ENCODE results near the gene TSPAN5. TPM values are rescaled to one million over a fixed set of nuclear protein-coding genes. Genes with fewer than 3 reads are reported as not detected.

TSPAN5 gene
- total and polyA plus RNA-seq, 9 of the 15 experiments (the other 6 are each of a cell fraction or from before 2014, with no cell fraction given): 0.58 to 6.6 (median 0.73) TPM

DNA sequence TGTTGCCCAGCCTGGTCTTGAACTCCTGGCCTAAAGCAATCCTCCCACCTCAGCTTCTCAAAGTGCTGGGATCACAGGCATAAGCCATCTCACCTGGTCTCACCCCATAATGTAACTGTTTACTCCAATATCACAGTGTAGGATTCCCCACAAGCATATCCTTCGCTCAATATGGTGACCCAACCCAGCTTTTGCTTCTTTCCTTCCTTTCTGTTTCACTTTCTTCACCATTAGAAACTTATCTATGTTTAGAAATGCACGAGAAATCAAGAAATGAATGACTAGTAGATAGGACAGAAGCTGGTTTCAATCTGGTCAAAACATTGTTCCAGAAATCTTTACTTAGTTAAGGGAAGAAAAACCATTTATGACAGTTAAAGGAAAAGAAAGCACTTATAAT lies 18.9 kb downstream of the TSPAN5 start:
- in situ Hi-C loops (cut with MboI) (no loop called here), intact Hi-C loops (cut with micrococcal nuclease) (no loop called here)
- peaks cover 0 to 4% of the 10 kb centered on the region in 2 experiments; a peak in 3 of 5 replicates for H3K27me3 ChIP-seq (ENCODE audit: control insufficient read depth in 2 of 2, insufficient read depth in 2 of 2, low read length in 2 of 2)
- no peak overlapping the region for H3K4me2 ChIP-seq (ENCODE audit: insufficient read depth, low read length)
- no peaks in the 10 kb centered on the region for H4K20me1 ChIP-seq (replicated peaks; ENCODE audit: control insufficient read depth, insufficient read depth, low read length)
- no peak for TF ChIP-seq CAMTA2 (CRISPR knock-in tag; conservative IDR thresholded peaks at IDR 0.05)
- no peak for TF ChIP-seq ZNF717 (CRISPR knock-in tag; IDR thresholded peaks at IDR 0.05)
- TF ChIP-seq BRF1 (IDR thresholded peaks at IDR 0.05; ENCODE audit: borderline replicate concordance, extremely low read depth, insufficient read length): no peak
- no peak for TF ChIP-seq HOXB6 (CRISPR knock-in tag; IDR thresholded peaks at IDR 0.05; ENCODE audit: borderline replicate concordance)
- TF ChIP-seq CCAR2 (IDR thresholded peaks at IDR 0.05; ENCODE audit: low read depth, low read length): no peak
- TF ChIP-seq CC2D1A (IDR thresholded peaks at IDR 0.05): no peak
- TF ChIP-seq, protein P1, sequence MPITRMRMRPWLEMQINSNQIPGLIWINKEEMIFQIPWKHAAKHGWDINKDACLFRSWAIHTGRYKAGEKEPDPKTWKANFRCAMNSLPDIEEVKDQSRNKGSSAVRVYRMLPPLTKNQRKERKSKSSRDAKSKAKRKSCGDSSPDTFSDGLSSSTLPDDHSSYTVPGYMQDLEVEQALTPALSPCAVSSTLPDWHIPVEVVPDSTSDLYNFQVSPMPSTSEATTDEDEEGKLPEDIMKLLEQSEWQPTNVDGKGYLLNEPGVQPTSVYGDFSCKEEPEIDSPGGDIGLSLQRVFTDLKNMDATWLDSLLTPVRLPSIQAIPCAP (CRISPR knock-in tag; IDR thresholded peaks at IDR 0.05; ENCODE audit: borderline replicate concordance): no peak
- no peak for TF ChIP-seq ZNF133 (CRISPR knock-in tag; IDR thresholded peaks at IDR 0.05)
- no peaks in the 10 kb centered on the region for H3K79me2 ChIP-seq (ENCODE audit: control insufficient read depth, insufficient read depth, low read length)
- DNase-seq (ENCODE audit: extremely low read depth in 1 of 4, low spot score in 3 of 4) (no peak), FAIRE-seq (no peak), ATAC-seq (no peak)
- H3K9ac ChIP-seq (ENCODE audit: insufficient read depth in 1 of 2, low read depth in 2 of 2, low read length in 2 of 2): no peak overlapping the region
- 4% methylated on average over 2 of the region's 2 CpGs for WGBS (ENCODE audit: insufficient coverage, low coverage, missing lambda C conversion rate)
- H3K36me3 ChIP-seq (ENCODE audit: control insufficient read depth, insufficient read depth, low read length): no peaks in the 10 kb centered on the region
- H3K4me3 ChIP-seq: no peak overlapping the region
- POLR2A ChIA-PET: interaction anchor here (1.0 kb wide), 1 partner anchor 22 kb away, joined by 3 read pairs; no protein-coding TSS in a partner anchor
- H3K9me3 ChIP-seq (replicated peaks; ENCODE audit: control insufficient read depth, insufficient read depth, low read depth, low read length): no peaks in the 10 kb centered on the region
- no TSS peak for BruUV-seq (replicated peaks)
- H3K9me1 ChIP-seq (ENCODE audit: control insufficient read depth, insufficient read depth, low read length): no peaks in the 10 kb centered on the region
- no peak overlapping the region for H2AFZ ChIP-seq (ENCODE audit: low read depth, low read length)
- H3K4me1 ChIP-seq (replicated peaks in 1 of 2; ENCODE audit: control insufficient read depth in 2 of 2, insufficient read depth in 2 of 2, low read length in 2 of 2): no peaks in the 10 kb centered on the region
- no peak overlapping the region for H3K27ac ChIP-seq (ENCODE audit: extremely low read depth, low read depth, low read length)
- CTCF ChIA-PET (ENCODE audit: low intra/inter-chr PET ratio): no interaction called here

Data from K562 (cell line).